ENCODE results near the gene FXYD3. TPM values are rescaled to one million over a fixed set of nuclear protein-coding genes. Genes with fewer than 3 reads are reported as not detected.
"Not testable (repeated sequence)": the region's sequence is repeated elsewhere in the genome, so short reads cannot be mapped to it uniquely, and the experiment has no call there.

FXYD3 gene
- total RNA-seq, 1 donor from 2014 or later = 1.1 TPM

DNA sequence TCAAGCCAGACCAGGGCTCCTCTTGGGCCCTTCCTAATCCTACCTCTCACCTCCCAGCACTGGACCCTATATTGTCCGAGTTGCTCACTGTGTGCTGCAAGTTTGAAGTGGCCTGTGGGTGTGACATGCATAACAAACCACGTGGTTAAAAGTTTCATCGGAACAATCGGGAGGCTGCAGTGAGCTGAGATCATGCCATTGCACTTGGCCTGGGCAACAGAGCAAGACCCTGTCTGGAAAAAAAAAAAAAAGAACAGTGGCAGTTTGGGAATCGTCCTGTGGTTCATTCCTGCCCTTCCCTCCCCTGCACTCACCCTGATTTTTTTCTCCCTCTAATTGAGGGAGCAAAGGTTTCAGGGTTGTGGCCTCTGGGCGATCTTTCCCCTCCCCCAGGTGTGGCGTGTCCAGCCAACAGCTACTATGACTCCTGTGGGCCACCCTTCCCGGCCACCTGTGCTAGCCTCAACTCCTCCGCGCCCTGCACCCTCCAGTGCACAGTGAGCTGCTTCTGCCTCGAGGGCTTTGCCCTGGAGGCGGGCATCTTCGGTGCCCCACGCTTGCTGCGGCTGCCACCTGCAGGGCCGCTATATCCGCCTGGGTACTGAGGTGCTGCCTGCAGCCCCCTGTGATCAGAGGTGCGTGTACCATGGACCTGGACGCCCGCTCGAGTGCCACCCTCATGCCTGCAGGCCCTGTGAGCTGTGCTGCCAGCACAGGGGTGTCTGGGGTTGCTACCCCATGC lies 16.3 kb upstream of the FXYD3 start:
- DNase-seq = no peak
- intact Hi-C loops (cut with micrococcal nuclease) = no loop called here
- H3K36me3 ChIP-seq = no peaks in the 10 kb centered on the region

DNA sequence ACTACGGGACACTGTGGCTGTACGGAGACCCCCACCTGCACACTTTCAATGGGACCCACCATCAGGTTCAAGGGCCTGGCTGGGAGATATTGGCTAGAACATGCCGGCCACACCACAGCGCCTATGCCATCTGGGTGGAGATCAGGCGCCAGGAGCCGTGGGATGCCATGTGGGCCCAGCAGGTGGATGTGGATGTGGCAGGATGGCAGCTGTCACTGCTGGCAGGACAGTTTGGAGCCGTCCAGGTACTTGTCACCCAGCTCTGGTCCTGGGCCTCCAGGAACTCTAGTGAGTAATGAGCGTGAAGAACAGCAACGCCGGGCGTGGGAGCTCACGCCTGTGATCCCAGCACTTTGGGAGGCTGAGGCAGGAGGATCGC lies 15.7 kb upstream of the FXYD3 start:
- no peak for DNase-seq
- Histone ChIP-seq H3K9me3 (replicated peaks) (no peaks in the 10 kb centered on the region), H3K4me3 (no peak overlapping the region), H3K36me3 (no peaks in the 10 kb centered on the region), H3K27ac (replicated peaks) (no peak overlapping the region), H3K27me3 (ENCODE audit: low read depth) (no peaks in the 10 kb centered on the region), H3K4me1 (peaks cover 4% of the 10 kb centered on the region)
- intact Hi-C loops (cut with micrococcal nuclease) = no loop called here
- TF ChIP-seq, protein P1, sequence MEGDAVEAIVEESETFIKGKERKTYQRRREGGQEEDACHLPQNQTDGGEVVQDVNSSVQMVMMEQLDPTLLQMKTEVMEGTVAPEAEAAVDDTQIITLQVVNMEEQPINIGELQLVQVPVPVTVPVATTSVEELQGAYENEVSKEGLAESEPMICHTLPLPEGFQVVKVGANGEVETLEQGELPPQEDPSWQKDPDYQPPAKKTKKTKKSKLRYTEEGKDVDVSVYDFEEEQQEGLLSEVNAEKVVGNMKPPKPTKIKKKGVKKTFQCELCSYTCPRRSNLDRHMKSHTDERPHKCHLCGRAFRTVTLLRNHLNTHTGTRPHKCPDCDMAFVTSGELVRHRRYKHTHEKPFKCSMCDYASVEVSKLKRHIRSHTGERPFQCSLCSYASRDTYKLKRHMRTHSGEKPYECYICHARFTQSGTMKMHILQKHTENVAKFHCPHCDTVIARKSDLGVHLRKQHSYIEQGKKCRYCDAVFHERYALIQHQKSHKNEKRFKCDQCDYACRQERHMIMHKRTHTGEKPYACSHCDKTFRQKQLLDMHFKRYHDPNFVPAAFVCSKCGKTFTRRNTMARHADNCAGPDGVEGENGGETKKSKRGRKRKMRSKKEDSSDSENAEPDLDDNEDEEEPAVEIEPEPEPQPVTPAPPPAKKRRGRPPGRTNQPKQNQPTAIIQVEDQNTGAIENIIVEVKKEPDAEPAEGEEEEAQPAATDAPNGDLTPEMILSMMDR (IDR thresholded peaks at IDR 0.05; ENCODE audit: borderline replicate concordance) = no peak

More for the DNA sequence above, 16.3 kb upstream of the FXYD3 start:
- H3K9me3 ChIP-seq (replicated peaks) = no peaks in the 10 kb centered on the region
- no peak overlapping the region for H3K4me3 ChIP-seq
- peaks cover 4% of the 10 kb centered on the region for H3K4me1 ChIP-seq
- TF ChIP-seq, protein P1 (IDR thresholded peaks at IDR 0.05; ENCODE audit: borderline replicate concordance) = no peak
- no peaks in the 10 kb centered on the region for H3K27me3 ChIP-seq (ENCODE audit: low read depth)
- H3K27ac ChIP-seq (replicated peaks) = no peak overlapping the region

DNA sequence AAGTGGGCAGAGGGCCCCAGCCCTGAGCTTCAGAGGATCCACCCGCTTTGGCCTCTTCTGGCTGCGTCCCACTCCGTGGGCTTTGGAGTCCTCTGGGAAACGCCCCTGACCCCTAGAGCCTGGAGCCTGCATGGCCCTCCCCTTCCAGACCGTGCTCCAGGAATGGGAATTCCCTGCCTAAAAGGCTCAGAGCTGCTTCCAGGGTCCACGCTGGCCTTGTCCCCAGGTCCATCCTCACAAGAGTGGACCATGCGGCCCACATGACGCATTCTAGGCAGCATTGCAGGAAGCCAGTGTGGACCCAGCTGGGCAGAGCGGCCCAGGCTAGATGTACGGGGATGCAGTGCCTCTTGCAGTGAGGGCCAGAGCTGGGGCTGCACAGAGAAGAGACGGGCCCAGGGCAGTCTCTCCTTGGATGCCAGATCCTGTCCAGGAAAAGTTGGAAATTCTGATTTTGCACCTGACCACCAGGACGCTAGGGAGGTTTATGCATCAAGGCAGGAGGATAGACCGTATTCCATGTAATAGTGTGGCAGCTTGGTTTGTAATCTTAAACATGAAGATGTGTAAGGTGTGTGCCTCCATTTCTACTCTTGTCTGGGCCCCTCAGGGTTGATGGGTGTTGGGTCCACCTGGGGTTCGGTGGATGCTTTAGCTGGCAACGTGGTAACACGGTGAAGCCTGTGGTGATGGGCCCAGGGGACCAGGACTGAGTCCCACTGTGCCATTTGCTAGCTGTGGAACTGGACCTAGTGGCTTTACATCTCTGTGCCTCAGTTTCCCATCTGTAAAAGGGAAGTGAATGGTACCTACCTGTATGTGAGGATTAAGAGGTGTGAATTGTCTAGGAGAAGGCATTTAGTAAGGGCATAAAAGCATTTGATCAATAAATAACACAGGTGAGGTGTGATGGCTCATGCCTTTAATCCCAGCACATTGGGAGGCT lies 14.8 kb upstream of the FXYD3 start:
- TF ChIP-seq, protein P1 (IDR thresholded peaks at IDR 0.05; ENCODE audit: borderline replicate concordance) = no peak
- Histone ChIP-seq H3K27ac (replicated peaks) (no peak overlapping the region), H3K4me3 (no peak overlapping the region), H3K4me1 (peaks cover 4% of the 10 kb centered on the region), H3K36me3 (no peaks in the 10 kb centered on the region), H3K27me3 (ENCODE audit: low read depth) (no peaks in the 10 kb centered on the region), H3K9me3 (replicated peaks) (no peaks in the 10 kb centered on the region)
- intact Hi-C loops (cut with micrococcal nuclease) = no loop called here
- DNase-seq = no peak

DNA sequence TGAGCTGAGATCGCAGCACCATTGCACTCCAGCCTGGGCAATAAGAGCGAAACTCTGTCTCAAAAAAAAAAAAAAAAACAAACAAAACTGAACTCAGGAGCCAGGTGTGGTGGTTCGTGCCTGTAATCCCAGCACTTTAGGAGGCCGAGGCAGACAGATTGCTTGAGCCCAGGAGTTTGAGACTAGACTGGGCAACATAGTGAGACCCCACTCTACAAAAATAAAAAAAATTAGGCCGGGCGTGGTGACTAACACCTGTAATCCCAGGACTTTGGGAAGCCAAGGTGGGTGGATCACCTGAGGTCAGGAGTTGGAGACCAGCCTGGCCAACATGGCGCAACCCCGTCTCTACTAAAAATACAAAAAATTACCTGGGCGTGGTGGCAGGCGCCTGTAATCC lies 13.7 kb upstream of the FXYD3 start:
- H3K27me3 ChIP-seq (ENCODE audit: low read depth); intact Hi-C loops (cut with micrococcal nuclease); H3K36me3 ChIP-seq; H3K27ac ChIP-seq (replicated peaks); H3K4me1 ChIP-seq; H3K9me3 ChIP-seq (replicated peaks); H3K4me3 ChIP-seq; DNase-seq: not testable (repeated sequence)

DNA sequence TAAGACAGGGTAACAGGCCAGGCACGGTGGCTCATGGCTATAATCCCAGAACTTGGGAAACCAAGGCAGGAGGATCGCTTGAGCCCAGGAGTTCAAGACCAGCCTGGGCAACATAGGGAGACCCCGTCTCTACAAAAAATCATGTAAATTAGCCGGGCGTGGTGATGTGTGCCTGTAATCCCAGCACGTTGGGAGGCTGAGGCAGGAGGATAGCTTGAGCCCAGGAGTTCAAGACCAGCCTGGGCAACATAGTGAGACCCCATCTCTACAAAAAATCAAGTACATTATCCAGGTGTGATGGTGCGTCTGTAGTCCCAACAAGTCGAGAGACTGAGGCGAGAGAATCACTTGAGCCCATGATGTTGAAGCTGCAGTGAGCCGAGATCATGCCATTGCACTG lies 12.0 kb upstream of the FXYD3 start:
- H3K27me3 ChIP-seq (ENCODE audit: low read depth); DNase-seq; intact Hi-C loops (cut with micrococcal nuclease); H3K4me1 ChIP-seq; H3K9me3 ChIP-seq (replicated peaks); H3K36me3 ChIP-seq; H3K27ac ChIP-seq (replicated peaks); H3K4me3 ChIP-seq: not testable (repeated sequence)

DNA sequence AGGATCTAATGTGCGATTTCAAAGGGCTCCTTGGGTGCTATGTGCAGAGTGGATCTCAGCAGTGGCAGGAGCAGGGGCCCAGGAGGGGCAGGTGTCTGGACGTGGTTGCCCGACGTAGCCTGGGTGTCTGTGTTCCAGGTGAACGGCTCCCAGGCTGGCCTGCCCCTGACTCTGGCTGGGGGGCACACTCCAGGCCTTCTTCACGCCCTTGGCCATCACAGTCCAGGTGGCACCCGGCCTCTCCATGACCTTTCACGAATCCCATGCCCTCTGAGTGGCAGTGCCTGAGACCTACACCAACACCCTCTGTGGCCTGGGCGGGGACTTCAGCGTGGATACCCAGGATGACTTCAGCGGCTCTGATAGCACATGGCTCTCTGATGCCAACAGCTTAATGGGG lies 11.3 kb upstream of the FXYD3 start:
- no peaks in the 10 kb centered on the region for H3K27me3 ChIP-seq (ENCODE audit: low read depth)
- H3K27ac ChIP-seq (replicated peaks) = no peak overlapping the region
- H3K4me3 ChIP-seq = no peak overlapping the region
- H3K9me3 ChIP-seq (replicated peaks) = no peaks in the 10 kb centered on the region
- intact Hi-C loops (cut with micrococcal nuclease) = no loop called here
- no peak for DNase-seq
- no peaks in the 10 kb centered on the region for H3K36me3 ChIP-seq
- TF ChIP-seq, protein P1 (IDR thresholded peaks at IDR 0.05; ENCODE audit: borderline replicate concordance) = no peak
- H3K4me1 ChIP-seq = no peaks in the 10 kb centered on the region

Measured in left ventricle myocardium inferior (tissue), 1 donor.